Hematopoietic multipotent progenitor cell treated with erythropoietin and hydrocortisone succinate and interleukin-3 and kit ligand, for 4 days (in vitro differentiated cells): Measurements from ENCODE around the gene RNASE13.

Experiments
- DNase-seq: peaks from one replicate; pipeline ENCODE4 v3.0.0-alpha.2; 2015

RNASE13 gene

DNA sequence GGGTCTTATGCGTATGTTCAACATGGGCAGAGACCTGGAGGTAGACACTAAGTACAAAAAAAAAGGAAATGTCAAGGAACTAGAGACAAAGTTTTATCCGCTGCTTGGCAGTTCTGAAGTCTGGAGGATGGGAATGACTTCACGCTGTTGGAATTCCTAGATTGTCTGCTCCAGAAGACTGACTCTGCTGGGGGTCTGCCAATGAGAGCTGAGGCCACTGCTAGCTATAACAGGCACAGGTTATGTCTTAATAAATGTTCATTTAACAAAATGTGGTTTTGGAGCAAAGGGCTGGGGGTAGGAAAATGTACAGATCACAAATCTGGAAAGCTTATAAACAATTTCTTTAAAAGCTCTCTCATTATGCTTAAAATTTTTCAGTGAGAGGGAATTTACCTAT, 28.9 kb upstream of the RNASE13 start:
- no peak for DNase-seq

DNA sequence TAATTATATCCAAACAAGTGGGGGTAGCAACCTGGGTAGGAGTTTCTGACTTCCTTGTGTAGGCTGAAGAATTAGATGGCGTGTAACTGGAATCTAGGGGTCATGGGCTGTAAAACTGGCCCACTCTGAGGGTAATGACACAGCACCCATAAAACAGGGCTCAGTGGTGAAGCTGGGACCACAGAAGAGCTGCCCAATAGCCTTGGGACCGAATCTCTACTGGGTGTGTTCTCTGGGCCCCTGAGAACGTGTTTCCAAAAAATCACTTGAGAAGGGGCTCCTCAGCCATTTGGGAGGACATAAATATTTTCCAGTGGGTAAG, 26.7 kb upstream of the RNASE13 start:
- DNase-seq = no peak

DNA sequence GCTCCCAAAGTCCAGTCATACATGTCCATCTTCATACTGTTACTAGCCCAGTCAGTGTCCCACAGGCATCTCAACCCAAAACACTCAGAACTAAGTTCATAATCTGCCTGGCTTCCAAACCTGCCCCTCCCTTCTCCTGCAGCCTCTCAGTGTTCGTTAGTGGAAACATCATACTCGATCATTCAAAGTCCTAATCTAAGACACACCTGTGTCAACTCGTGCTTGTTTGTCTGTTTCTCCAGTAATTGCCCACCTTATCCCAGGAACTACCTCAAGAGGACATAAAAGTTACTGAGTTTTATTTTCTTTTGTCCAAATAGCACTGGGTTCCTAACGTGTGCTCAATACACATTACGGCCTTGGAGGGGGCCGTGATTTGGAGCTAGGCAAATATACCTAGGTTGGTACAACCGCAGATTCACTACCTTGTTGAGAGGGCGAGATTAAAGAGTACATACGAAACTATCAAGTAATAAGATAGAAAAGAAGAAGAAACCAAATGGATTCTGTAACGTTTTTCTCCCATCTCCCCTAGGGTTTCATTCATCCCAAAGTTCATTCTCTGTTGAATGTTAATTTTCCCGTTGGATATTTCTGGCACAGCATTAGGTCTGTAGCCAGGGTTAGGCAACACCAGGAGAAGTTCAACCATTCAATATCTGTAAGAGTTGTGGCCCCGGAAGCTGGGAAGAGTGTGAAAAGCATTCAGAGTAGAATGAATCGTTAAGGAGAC, 26.2 kb upstream of the RNASE13 start:
- DNase-seq = no peak

DNA sequence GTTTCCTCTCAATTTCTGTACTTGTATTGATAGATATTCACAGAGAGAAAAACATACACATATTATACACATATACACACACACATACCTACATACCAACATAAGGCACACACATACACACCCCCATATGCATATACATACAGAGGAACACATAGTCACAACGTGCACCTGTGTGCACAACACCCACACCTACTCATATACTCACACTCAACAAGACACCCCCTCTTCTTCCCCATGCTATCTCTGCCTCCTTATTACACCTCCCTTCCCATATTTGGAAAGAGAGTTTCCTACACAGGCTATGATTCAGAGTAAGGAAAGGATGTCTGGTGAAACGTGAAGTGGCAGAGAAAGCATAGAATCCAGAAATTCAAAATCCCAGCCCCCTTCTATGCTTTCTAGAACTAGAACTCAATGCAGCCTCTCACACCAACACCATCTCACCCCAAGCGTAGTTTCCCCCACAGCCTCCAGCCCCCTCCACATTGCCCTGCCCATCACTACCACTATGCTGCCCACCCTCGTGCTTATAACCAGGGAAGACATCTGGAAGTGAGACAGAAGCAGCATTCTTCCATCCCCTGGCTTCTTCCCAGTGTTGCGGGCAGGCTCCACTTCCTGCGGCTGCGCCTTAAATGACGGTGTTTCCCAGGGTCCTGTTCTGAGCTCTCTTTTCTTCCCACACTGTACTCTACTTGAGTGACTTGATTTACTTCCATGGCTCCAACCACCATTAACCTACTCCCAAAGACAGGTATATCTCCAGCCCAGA, 25.4 kb upstream of the RNASE13 start:
- DNase-seq = no peak

DNA sequence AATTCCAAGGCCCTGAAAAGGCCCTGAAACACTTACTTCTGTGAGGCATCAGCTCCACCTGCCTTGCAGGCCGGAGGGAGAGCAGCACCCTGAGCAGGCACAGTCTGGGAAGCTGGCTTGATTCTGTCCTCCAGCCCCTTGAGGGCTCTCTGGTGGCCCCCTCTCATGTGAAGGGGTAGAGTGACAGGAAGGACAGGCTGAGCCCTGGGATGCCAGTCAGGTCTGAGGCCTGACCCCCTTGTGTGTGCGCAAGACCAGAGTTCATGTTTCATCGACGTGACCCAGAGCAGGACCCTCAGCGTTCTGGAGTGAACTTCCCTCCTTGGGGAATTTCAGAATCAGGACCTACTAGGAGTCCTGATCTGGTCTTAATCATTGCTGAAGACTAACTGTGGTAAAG, 24.3 kb upstream of the RNASE13 start:
- DNase-seq = no peak

DNA sequence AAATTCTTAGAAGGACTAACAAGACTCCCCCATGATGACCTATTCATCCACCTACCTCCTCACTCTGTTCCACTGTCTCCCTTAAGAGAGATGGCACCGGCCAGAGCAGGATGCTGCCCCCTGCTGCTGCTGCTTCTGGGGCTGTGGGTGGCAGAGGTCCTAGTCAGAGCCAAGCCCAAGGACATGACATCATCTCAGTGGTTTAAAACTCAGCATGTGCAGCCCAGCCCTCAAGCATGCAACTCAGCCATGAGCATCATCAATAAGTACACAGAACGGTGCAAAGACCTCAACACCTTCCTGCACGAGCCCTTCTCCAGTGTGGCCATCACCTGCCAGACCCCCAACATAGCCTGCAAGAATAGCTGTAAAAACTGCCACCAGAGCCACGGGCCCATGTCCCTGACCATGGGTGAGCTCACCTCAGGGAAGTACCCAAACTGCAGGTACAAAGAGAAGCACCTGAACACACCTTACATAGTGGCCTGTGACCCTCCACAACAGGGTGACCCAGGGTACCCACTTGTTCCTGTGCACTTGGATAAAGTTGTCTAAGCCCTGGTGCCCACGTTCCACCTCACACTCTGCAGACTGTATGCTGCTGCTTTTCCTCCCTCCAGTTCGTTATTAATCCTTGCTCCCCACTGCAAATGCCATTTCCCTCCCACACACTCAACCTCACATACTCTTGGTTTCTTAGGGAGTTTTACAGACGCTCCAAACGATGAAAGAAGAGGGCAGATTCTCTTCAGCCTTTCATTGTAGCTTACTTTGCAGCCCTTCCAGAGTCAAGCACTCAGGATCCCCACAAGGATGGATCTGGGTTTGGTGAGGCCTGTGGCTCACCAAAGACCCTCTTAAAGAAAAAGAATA, 23.4 kb upstream of the RNASE13 start, which contains the start of gene RNASE8:
Gene RNASE8, plus strand, starts transcription at position 20 of the 873 bp plus-strand sequence. Its CDS starts 71 bp downstream, at position 91.
- peak; percentile 51 for DNase-seq

DNA sequence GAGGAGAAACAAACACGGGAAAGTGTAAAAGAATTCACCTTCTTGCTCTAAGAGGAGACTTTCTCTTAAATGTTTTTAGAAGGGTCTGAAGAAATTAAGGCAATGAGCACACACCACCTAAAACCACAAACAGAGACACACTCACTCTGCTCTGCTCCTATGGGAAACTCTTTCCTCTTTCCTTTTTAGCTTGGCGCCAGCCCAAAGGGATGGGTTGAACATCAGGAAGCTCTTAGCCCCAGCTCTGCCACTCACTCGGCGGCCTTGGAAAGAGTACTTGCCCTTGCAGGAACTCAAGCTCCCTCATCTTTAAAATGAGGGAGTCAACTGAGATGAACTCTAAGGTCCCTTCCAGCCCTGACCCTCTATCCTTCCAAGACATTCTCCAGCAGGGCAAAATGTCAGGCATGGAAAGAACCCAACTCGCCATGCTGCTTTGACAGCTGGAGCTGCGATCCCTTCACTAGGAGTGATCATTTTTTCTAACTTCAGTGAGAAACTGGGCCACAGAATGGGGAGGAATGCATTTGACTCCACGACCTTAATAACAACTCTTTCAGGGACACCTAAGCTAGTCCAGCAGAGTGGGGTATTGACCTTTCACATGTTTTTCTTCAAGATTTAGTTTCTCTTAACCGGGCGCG, 22.0 kb upstream of the RNASE13 start:
- no peak for DNase-seq

DNA sequence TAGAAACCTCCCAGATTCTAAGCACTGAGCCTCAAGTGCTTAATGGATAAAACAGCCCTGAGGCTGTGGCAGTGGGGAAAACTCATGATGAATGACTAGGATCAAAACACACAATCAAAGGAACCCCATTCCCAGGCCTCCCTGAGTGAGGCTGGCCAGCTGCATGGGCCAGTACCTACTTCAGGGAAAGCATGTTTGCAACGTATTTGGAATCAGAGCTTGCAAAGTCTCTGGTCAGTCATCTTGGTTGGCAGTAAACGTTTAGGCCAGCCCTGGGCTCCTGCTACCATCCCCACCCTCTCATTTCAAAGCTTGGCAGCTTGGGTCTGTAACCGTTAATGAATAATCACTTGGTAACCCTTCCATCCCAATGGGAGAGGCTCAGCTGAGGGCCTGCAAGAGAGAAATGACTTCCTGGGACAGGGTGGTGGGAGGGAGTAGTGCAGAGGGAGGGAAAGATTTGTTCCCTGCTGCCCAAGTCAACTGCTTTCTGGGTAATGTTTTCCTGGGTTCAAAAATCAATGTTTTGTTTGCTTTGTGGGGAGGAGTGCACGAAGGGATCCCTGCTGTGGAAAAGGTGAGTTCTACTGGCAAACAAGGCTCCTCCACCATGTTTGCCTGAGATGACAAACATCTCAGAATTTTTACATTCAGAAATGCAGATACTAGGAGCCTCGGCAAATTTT, 21.0 kb upstream of the RNASE13 start:
- no peak for DNase-seq

DNA sequence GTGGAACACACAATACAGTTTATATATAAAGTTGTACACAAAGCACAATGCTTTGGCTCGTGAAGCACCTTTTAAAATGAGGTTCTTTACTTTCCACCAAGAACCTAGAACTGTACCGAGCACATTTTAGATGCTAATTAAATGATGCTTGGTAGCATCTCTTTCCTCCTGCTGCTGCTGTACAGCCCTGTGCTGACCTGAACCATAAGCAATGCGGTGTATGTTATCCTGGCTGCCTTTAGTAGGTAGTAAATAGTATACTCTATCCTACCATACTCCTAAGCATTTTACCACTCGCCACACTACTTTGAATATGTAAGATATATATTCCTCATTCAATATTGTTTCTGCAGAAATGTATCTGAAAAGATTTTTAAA, 20.1 kb upstream of the RNASE13 start:
- no peak for DNase-seq

DNA sequence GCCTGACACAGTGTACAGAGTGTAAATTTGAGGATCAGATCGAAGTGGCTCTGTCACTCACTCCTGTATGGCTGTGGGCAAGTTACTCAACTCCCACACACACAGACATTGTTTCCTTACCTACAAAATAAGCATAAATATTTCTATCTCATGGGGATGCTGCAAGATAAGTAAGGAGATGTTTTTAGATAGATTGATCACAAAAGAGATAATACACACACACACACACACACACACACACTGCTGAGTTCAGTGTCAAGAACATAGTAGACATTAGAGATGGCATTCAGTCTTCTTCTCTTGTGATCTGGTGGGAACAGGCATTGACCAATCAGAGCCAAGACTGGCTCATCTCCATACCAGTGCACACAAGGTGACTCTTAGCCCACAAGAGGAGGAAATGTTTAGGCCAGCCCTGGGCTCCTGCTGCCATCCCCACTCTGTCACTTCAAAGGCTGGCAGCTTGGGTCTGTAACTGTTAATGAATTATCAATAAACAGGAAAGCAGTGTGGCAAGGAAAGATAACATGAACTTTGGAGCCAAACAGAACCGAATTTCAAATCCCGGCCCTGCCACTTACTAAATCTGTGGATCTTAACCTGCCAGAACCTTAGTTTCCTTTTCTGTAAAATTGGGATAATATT, 19.6 kb upstream of the RNASE13 start:
- peak; percentile 15 for DNase-seq

DNA sequence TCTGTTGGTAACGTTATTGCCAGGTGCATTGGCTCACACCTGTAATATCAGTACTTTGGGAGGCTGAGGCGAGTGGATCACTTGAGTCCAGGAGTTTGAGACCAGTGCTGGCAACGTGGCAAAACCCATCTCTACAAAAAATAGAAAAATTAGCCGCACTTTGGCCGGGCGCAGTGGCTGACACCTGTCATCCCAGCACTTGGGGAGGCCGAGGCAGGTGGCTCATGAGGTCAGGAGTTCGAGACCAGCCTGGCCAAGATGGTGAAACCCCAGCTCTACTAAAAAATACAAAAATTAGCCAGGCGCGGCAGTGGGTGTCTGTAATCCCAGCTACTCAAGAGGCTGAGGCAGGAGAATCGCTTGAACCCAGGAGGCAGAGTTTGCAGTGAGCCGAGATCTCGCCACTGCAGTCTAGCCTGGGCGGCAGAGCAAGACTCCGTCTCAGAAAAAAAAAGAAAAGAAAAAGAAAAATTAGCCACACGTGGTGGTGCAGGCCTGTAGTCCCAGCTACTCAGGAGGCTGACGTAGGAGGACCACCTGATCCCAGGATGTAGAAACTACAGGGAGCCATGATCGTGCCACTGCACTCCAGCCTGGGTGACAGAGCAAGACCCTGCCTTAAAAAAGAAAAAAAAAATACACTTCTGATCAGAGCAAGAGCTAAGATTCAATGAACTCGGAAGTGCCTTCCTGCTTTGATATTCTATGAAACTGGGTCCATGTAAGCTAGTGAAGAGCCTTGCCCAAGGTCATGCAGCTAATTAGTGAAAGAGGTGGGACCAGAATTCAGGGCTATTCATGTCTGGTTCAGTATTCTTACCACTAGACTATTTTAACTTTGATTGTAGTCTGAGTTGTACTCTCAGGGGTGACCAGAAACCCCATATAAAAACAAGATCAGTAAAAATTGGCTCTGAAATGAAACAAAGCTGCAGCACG, 18.8 kb upstream of the RNASE13 start:
- DNase-seq = no peak

DNA sequence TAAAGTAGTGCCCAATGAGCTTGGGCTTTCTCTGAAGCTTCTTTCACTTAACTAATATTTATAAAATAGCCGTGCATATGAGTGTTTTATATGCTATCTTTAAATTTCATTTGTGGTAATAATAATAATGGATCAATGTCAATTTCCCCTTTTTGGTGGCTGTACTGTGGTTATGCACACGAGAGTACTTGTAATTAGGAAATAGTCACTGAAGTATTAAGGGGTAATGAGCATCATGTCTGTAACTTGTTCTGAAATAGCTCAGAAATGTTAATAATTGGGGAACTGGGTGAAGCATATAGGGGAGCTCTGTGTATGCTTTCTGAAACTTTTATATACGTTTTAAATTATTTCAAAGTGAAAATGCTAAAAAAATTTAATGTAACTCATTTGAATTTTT, 16.0 kb upstream of the RNASE13 start:
- peak; percentile 24 for DNase-seq

DNA sequence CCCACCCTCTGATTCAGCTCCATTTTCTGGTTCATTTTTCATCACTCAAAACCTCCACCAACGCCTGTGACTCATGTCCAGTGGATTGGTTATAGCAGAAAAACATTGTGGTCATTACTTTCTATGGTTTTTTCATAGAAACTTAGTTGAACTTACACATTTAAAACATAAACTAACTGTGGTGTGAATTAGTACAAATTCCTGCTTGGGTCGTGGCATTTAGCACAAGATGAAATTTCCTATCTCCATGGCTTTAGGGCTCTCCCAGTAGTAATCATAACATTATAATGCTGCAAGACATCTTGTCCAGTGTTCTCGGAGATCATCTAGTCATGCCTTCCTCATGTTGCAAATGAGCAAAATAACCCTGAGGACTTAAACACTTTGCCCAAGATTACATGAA, 14.7 kb upstream of the RNASE13 start:
- DNase-seq = no peak

DNA sequence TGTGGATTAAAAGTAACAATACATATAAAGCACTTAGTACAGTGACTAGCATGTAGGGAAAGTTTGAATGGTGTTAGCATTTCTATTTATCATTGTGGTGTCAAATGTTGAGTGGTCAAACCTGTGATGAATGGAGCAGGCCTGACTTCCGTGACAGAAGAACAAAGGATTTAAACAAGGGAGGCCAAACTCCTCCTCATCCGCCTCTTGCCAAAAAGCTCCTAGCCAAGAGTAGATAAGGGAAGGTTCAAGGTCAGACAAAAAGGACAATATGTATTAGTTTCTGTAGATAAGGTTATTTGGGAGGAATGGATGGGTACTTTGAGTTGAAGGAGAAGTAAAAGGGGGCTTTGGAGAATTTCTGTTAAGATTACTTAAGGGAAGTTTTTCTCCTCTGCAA, 14.0 kb upstream of the RNASE13 start:
- DNase-seq = no peak

DNA sequence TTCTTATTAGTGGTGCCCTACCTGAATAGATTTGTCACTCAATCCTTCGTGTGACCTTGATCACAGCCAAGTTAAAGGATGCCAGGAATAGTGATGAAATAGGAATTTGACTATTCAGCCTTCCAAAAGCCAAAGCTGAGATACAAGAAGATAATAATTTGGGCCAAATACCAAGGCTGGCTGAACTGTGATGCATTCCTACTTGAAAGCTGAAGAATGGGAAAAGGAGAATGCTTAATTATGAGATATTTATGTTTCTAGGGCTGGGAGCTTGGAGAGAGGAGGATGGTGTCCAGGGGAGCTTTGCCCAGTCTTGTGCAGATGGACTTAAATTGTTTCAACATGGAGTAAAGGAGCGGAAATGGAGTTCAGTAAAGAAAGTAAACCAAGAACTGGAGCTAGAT, 12.8 kb upstream of the RNASE13 start:
- no peak for DNase-seq

DNA sequence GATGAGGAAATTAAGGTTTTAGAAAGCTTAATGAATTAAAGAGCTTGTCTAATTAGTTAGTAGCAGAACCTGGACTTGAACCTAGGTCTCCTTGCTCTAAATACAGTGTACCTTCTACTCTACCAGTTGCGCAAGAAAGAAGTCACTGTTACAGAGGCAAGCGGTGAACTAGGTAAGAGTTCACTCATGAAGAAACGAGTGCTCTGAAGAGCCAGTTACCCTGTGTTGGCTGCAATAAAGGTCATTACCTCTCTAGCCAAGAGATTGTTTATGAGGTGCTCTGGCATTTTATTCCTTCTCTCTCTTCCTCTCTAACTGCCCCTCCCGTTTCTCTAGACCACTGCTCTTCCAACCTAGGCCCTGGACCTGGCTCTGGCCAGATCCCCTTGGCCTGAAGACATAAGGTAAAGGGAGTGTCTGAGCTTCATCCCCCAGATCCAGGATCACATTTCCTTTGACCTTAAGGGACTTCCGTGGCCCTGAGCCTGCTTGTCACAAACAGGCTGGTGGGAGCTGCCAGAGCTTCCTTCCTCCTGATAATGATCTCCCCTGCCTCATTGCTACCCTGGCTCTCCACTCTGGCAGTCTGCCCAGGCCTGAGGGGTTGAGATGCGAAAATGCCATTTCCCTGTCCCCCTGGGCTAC, 9.5 kb upstream of the RNASE13 start:
- peak; percentile 91 for DNase-seq

DNA sequence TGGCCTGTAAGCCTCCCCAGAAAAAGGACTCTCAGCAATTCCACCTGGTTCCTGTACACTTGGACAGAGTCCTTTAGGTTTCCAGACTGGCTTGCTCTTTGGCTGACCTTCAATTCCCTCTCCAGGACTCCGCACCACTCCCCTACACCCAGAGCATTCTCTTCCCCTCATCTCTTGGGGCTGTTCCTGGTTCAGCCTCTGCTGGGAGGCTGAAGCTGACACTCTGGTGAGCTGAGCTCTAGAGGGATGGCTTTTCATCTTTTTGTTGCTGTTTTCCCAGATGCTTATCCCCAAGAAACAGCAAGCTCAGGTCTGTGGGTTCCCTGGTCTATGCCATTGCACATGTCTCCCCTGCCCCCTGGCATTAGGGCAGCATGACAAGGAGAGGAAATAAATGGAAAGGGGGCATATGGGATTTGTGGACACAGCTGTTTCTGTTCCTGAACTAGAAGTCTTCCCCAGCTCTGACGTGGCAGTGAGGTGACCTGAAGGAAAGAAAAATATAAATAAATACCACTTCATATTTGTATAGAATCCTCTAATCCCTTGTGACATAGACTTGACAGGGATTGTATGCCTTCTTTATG, 8.9 kb upstream of the RNASE13 start:
- no peak for DNase-seq

DNA sequence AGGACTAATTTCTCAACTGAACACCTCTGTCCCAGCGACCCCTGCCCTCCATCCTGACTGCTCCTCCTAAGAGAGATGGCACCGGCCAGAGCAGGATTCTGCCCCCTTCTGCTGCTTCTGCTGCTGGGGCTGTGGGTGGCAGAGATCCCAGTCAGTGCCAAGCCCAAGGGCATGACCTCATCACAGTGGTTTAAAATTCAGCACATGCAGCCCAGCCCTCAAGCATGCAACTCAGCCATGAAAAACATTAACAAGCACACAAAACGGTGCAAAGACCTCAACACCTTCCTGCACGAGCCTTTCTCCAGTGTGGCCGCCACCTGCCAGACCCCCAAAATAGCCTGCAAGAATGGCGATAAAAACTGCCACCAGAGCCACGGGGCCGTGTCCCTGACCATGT, 8.3 kb upstream of the RNASE13 start:
- peak; percentile 30 for DNase-seq

DNA sequence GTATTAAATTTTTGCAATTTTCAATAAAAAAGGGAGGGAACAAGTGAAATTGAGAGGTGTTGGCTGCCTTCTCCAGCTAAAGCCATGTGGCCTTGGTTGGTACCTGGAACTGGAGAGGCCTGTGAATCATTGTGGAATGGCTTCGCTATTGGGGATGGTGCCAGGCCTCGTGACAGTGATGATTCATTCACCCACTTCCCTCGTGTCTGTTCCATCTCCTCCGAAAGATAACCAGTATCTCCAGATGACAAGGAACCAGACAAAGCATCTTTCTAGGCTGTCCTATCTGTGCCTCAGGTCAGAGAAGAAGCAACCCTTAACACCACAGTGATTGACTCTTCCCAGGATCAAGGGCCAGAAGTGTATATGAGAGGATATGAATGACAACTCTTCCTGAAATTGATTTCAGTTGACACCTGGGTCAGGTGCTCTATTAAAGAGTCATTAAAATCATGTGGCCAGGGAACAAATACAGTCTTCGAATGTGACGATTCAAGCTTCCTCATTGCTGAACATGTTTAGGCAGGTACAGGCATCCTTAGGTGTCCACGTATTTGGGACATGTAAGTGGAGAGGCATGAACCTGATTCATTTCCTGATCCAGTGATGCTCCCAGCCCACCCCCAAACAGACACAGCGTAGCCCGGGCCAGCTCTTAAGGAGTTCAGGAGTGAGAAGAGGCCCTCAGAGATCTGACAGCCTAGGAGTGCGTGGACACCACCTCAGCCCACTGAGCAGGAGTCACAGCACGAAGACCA, 7.2 kb upstream of the RNASE13 start, which contains the start of gene RNASE7:
Gene RNASE7, plus strand, starts transcription at position 687 of the 758 bp plus-strand sequence. CDS start 631 bp downstream, outside the sequence.
- peak; percentile 54 for DNase-seq
